NCI-H2081 (cell line): ENCODE measurements around the gene EHBP1.
"Not testable (repeated sequence)": the region's sequence is repeated elsewhere in the genome, so short reads cannot be mapped to it uniquely, and the experiment has no call there.

Experiments
- DNase-seq, 2 experiments: peaks; one replicate each; lab custom pipeline; 2025; lab: John Stamatoyannopoulos, UW

Gene EHBP1

DNA sequence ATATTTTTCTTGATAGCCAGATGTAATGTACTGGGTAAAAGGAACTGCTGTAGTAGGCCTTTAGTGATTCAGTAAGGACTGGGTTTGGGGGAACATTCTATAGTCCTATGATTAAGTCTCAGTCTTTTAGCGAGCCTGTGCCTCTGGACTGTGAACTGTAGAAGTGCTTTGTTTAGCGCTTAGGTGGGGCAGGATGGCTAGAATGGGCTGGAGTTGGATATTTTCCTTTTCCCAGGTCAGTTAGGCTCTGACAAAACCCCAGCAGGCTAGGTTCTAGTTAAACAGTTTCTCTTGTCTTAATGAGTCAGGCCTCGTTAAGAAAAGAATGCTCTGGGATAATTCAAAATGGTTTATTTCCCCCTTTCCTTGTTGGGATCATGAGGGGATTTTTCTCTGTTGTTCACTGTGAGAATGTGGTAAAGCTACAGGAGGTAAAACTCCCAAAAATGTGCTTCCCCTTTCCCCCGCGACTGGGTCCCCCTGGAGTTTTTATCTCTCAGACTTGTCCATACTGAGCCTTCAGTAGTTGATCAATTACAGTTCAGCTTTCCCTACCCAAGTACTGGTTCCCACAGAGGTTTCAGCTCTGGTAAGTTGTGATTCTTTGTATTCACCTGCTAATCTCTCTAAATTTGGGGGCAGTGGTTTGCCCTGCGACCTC, 31.5 kb downstream of the EHBP1 start:
- DNase-seq, result no peak

DNA sequence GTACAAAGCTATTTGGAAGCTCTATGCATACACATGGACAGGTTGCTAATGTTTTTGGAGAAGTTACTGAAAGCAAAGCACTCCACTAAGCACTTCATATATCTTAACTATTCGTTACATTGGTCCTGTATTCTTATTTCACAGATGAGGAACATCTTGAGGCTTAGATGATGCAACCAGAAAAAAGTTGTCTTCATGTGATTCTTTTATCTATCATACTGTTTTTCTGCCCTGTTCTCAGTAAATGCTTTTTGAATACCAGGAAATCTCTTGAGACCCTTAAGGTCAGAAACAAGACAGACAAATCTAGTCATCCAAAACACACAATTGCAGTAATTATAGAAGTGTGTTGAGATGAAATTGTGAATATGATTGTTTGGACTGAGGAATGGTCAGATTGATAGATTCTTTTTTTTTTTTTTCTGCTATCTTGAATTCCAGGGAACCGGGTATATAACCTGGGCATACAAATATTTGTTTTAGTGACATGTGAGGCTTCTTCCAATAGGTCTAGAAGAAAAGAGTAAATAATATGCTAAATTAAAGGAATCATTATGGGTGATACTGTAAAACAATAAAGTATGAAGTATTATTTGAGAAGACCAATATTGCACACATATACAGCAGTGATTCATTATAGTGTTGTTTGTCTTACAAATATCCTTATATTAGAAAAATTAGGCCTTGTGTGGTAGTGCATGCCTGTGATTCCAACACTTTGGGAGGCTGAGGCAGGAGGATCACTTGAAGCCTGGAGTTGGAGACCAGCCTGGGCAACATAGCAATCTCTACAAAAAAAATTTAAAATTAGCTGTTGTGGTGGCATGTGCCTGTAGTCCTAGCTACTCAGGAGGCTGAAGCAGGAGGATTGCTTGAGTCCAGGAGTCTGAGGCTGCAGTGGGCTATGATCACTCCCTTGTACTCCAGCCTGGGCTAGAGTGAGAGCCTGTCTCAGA, 33.7 kb downstream of the EHBP1 start:
- no peak for DNase-seq

DNA sequence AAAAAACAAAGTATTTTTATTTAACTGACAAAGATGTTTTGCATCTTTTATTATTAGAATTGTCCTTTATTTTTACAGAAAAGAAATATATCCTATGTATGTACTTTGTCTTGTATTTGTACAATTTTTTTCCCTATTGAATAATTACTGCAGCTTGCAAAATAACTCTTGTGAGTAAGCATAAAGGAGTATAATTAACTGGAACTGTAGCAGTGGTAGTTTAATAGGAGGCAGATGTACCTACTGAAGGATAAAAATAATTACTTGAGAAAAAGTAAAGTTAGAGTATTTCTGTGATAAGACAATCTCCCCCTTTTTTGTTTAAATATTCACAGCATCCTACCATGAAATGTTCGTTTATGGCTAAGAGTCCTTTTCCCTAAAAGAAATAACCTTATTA, 34.7 kb downstream of the EHBP1 start:
- no peak for DNase-seq

DNA sequence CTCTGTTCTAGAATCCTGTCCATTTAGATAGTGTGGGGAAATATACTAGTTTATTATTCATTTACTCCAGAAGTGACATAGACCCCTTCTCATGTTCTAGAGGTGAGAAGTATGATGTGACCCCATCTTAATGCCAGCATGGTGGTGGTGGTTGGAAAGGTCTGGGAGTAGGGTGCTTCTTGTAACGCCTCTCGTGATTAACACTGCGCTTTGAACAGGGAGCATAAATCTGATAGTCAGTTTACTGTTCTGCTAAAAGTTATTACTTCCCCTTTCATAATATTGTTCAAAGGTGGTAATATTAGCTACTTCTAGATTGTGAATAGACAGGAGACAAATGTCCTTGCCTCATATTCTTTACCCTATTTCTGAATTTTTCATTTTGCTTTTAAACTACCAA, 35.6 kb downstream of the EHBP1 start:
- no peak for DNase-seq

DNA sequence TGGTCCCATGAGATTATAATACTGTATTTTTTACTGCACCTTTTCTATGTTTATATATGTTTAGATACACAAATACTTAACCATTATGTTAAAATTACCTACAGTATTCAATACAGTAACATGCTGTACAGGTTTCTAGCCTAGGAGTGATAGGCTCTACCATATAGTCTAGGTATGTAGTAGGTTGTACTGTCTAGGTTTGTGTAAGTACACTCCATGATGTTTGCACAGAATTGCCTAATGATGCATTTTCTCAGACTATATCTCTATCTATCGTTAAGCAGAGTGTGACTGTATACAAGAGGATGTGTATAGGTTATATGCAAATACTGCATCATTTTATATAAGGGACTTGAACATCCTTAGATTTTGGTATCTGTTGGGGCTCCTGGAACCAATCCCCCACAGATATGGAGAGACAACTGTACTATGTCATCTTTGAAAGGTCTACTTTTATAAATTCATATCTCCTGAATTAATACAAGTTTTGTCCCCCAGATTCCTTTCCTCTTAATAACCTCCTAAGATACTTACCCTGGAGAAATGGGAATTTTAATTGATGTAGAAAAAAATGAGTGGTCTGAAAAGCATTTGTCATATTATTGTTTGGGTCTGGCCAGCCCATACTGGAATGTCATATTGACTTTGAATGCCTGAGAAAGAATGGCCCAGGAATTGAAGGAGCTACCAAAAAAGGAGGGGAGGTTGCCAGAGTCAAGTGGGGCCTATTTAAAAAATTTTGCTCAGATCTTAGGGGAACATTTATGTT, 36.6 kb downstream of the EHBP1 start:
- no peak for DNase-seq

DNA sequence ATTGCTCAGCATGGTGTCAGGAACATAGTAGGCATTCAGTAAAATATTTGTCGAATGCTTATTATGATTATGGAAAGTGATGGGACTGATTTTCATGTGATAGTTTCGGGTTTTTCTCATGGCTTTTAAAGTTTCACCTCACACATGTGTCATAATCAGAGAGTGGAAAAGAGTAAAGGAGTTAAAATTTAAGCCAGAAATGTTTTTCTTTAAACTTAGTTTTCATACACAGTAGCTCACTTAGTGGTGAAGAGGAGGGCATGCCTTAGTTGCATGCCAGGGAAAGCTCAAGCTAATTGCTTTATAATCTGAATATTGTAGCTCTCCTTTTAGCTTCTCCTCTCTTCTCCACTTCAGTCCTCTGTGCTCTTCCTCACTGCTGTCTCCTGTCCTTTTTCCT, 38.0 kb downstream of the EHBP1 start:
- DNase-seq, result no peak

DNA sequence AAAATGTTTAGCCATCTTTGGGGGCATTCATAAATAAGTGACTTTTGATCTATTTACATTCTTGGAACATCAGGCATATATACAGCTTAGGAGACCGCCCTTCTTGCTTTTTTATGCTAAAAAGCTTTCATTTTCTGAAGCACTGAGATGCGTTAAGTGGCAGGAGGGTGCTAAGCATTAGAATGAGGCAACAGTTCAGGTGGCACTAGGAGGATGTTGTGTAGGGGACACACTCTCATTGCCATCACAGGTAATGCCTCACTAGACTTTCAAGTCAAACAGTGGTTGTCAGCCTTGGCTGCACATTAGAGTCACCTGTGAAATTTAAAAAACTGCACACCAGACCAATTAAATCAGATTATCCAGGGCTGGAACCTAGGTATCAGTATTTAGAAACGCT, 39.1 kb downstream of the EHBP1 start:
- no peak for DNase-seq

DNA sequence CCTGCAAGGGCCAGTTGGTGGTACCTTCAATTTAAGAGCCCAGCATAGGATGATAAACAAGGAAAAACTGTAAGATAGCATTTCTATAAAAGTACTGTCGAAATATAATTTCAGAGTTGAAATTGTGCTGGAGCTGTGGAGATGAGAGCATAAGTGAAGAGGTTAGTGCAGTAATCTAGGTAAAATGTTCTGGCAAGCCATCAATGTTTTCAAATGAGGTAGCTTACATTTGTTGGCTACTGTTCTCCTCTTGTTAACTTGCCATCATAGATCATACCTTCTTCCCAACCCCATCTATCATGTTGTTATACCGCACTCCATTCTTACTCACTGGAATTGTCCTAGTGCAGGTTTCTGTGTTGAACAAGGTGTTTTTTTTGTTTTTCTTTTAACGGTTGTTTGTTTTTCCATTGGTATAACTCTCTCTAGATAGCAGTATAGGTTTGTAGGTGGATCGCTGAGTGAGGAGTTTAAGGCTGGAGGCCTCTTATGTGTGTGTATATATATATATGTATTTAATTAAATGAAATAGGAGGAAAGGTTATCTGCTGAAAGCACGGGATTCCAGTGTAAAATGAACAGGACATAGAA, 40.5 kb downstream of the EHBP1 start:
- no peak for DNase-seq

DNA sequence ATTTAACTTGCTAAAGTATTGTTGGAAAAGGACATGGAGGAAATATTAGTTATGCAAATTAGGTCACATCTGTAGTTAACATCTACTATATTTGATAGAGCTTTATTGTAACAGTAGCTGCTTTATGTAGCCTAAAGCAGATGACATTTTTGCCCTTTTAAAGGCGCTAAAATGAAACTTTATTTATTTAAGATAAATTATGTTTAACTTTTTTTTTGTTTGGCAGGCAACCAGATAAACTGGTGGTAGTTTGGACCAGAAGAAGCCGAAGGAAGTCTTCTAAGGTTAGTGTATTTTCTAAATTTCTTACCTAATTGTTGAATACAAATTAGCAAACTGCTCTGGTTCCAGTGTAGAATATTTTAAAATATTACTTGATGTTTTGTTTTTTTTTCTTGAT, 41.7 kb downstream of the EHBP1 start:
- DNase-seq, result no peak

DNA sequence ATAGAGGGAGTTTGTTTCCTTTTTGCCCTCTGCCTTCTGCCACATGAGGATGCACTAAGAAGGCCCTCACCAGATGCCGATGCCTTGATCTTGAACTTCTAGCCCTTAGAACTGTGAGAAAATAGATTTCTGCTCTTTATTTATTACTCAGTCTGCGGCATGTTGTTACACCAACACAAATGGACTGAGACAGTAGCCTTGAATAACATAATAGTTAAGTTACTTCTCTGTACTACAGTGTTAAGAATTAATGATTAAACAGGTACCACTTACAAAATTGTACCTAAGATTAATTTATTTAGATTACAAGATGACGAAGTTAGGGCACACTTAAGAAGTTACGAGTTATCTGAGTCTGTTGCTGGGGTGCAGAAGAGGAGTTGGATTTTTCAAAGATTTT, 42.4 kb downstream of the EHBP1 start:
- DNase-seq, result no peak

DNA sequence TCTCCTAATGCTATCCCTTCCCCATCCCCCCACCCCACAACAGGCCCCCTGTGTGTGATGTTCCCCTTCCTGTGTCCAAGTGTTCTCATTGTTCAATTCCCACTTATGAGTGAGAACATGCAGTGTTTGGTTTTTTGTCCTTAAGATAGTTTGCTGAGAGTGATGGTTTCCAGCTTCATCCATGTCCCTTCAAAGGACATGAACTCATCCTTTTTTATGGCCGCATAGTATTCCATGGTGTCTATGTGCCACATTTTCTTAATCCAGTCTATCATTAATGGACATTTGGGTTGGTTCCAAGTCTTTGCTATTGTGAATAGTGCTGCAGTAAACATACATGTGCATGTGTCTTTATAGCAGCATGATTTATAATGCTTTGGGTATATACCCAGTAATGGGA, 43.6 kb downstream of the EHBP1 start:
- DNase-seq, result not testable (repeated sequence)

DNA sequence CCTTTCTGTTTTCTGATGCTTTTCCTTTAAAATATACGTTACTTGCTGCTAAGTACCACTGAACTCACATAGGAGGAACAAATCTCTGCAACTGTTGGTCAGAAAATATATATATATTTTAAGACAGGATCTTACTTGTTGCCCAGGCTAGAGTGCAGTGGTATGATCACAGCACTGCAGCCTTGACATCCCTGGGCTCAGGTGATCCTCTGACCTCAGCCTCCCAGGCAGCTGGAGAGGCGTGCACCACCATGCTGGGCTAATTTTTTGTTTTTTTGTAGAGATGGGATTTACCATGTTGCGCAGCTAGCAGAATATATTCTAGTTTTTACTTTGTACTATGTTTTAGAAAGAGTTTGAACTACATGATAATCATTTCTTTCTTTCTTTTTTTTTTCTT, 51.5 kb downstream of the EHBP1 start:
- DNase-seq, result no peak

DNA sequence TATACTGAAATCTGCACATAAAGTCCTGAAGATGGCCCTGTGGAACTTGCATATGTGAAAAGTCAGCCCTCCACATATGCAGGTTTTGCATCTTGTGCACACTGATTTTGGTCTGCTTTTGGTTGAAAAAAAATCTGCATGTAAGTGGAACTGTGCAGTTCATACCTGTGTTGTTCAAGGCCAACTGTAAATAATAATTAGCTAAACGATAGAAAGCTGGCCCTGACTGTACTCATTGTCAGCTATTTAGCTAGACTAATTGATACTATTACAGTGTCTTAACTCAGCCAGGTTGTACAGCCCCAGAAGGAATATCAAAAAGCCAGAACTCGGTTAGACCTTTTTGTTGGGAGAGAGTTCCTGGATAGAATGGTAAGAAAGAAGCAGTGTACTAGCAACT, 54.5 kb downstream of the EHBP1 start:
- no peak for DNase-seq

DNA sequence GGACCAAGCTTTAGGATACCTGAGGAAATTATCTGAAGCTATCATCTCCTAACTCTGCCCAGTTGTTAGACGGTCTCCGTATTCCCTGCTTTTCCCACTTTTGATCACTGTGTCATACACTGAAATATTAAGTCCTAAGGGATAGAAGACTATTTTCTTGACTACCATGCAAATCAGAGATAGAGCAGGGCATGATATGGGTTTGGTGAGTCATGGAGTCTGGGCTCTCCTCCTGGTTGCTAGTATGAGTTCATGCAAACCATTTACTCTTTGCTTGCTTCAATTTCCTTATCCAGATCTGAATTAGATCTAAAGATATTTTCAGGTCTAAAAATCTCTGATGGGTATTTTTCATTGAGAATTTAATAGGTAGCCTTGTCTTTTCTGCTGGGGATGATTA, 55.0 kb downstream of the EHBP1 start:
- DNase-seq, result no peak

DNA sequence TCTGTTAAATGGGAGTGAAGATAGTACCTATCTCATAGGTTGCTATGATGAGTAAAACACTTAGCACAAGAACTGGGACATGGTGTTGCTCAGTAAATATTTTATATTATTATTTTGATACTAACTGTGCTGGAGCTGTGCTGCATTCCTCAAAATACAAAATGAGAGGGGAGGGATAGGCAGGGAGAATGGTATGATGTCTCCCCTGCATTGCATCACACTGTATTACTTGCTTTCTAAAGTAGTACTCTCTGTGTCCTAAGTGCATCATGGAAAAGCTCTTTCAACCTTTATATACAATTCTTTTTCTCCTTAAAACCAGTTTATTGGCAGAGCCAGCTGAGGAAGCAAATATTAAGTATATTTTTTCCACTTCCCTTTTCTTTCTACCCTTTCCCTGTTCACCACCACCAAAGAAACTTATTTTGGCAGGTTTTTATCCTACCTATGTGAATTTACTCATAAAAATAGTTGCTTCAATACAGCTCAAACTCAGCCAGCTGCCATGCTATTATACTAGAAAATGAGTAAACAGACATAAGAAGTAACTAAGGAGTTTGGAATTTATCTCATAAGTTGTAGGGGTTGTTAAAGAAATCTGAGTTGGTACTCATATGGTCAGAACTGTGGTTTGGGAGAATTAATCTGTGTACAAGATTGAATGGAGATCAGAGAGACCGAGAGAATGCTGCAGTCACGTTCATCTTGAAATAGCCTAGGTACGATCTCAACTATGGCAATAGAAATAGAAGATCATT, 60.3 kb downstream of the EHBP1 start:
- DNase-seq, result no peak

DNA sequence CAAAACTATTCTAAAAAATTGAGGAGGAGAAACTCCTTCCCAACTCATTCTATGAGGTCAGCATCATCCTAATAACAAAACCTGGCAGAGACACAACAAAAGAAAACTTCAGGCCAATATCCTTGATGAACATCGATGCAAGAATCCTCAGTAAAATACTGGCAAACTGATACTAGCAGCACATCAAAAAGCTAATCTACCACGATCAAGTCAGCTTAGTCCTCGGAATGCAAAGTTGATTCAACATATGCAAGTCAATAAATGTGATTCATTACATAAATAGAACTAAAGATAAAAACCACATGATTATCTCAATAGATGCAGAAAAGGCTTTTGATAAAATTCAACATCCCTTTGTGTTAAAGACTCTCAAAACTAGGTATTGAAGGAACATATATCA, 63.1 kb downstream of the EHBP1 start:
- DNase-seq, result no peak

DNA sequence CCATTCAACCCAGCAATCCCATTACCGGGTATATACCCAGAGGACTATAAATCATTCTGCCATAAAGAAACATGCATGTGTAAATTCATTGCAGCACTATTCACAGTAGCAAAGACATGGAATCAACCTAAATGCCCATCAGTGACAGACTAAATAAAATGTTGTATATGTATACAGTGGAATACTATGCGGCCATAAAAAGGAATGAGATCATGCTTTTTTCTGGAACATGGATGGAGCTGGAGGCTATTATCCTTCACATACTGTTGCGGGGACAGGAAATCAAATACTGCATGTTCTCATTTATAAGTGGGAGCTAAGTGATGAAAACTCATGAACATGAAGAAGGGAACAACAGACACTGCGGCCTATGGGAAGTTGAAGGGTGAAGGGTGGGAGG, 65.1 kb downstream of the EHBP1 start:
- no peak for DNase-seq

DNA sequence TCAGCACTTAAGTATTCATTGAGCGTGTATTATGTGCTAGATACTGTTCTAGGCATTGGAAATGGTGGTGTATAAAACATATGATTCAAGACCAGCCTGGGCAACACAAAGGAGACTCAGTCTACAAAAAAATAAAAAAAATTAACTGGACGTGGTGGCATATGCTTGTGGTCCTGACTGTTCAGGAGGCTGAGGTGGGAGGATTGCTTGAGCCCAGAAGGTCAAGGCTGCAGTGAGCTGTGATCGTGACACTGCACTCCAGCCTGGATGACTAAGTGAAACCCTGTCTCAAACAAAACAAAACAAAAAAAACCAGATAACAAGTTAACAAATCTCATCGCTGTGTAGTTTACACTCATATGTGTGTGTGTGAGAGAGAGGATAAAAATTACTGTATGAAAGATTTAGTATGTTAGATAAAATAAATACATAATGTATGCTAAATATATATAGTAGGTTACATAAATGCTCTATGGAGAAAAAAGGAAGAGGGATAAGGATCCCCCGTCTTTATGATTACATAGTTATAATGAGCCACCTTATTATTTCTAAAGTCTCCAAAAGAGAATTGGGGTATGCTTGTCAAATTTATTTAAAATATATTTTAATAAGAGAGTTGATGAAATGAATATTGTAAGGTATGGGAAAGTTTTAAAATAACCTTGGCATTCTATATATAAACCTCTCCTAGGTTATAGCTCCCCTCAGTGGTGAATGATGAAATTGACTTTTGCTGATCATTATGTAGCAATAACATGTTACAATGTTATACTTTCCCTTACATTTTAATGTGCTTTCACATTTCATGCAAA, 69.2 kb downstream of the EHBP1 start:
- peak; percentile 11 to 15 for DNase-seq

DNA sequence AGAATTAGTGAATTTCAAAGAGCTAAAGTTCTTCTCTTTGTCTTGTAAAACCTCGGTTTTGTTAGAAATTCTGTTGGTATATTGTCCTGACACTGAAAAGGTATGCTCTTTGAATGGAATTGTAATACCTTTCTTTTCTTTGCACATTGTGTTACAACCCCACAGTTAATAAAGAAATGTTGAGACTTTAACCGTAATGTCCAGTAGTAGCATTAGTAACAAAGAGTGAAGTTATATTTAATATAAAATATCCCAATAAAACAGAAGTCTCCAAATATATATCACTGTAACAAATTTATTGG, 69.8 kb downstream of the EHBP1 start:
- no peak for DNase-seq

DNA sequence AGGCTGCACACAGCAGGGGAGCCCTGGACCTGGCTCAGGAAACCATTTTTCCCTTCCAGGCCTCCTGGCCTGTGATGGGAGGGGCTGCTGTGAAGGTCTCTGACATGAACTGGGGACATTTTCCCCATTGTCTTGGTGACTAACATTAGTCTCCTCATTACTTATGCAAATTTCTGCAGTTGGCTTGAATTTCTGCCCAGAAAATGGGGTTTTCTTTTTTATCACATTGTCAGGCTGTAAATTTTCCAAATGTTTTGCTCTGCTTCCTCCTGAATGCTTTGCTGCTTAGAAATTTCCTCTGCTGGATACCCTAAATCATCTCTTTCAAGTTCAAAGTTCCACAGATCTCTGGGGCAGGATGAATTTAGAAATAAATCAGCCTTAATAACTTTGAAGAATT, 78.2 kb downstream of the EHBP1 start:
- no peak for DNase-seq

DNA sequence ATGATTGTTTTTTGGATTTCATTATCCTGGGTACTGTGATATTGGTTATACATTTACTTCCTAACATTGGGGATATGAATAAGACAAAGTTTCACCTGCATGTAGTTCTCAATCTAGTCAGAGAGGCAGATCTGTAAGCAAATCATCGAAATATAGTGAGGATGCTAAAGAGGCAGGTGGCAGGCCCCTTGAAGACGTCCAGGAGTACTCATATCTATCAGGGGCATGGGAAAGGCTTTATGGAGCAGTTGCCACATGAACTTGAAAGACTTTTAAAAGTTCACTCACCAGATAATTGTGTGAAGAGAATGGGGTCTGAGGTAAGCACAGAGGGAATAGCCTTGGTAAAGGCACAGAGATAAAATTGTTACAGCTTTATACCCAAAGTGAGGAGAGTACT, 78.8 kb downstream of the EHBP1 start:
- no peak for DNase-seq
